Middle frontal gyrus (tissue), 1 donor: ENCODE data around the gene RAPGEF2.
"Not testable (repeated sequence)": the region's sequence is repeated elsewhere in the genome, so short reads cannot be mapped to it uniquely, and the experiment has no call there.

ENCODE experiments used
- DNase-seq: peaks from one replicate; pipeline ENCODE4 v3.0.0-alpha.2; 2015; ENCODE audit warnings: low spot score; ENCODE audit errors: extremely low spot score

RAPGEF2 gene

GRCh38 chr4:159366966-159367780 lies 264.3 kb downstream of the RAPGEF2 start:
- DNase-seq = no peak

GRCh38 chr4:159367781-159368080 lies 264.9 kb downstream of the RAPGEF2 start:
- no peak for DNase-seq

GRCh38 chr4:159368320-159368719 lies 265.4 kb downstream of the RAPGEF2 start:
- no peak for DNase-seq

DNA sequence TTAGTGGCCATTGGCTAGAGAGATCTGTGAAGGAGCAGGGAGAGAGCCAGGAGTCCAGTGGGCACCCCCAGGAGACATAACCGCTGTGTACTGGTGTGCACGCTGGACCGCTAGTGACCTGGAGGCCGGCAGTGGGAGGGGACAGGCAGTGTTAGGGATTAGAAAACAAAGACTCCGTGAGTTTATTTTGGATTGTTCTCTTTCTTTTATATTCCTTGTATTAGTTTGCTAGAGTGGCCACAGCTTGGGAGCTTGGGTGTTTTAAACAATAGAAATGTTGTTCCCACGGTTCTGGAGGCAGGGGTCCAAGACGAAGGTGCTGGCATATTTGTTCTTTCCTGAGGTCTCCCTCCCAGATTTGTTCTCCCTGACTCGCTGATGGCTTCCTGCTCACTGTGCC lies 266.4 kb downstream of the RAPGEF2 start:
- DNase-seq = no peak

DNA sequence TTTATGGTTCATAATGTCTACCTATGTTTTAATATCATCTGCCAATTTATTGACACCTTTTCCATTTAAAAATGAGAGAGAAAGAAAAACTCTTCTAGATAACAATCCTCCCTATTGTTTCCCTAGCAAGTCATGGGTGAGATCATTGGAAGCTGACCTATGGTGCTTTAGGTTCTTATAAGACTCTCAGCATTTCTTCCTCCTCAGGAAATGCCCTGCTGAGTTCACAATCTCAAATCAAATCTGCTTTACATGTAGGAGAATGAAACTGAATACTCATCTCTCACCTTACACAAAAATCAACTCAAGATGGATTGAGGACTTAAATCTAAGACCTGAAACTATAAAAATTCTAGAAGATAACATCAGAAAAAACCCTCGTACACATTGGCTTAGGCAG lies 267.4 kb downstream of the RAPGEF2 start:
- DNase-seq = no peak

- DNase-seq = no peak
Observed at GRCh38 chr4:159374749-159375530, 272.1 kb downstream of the RAPGEF2 start.

- no peak for DNase-seq
Observed at GRCh38 chr4:159376289-159376688, 273.4 kb downstream of the RAPGEF2 start.

GRCh38 chr4:159378056-159378616 lies 275.3 kb downstream of the RAPGEF2 start:
- no peak for DNase-seq

- DNase-seq = not testable (repeated sequence)
Observed at GRCh38 chr4:159379064-159379463, 276.2 kb downstream of the RAPGEF2 start.

DNA sequence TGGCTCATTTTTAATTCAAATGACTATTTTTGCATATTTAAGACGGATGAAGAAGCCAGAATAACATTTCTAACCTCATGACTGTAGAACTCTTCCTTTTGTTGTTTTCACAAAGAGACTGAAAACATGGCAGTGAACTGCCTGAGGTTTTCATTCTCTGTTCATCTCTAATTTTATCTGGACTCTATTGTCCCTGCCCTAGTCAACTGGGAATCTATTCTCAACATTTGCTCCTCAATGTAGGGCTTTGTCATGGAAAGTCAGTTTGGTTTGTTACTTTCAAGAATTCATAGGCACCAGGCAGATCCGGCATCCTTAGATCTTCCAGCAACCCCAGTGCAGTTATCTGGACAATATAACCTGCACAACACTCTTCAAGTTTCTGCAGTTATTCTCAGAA lies 277.0 kb downstream of the RAPGEF2 start:
- DNase-seq = no peak

- DNase-seq = no peak
Observed at GRCh38 chr4:159382856-159383561, 280.1 kb downstream of the RAPGEF2 start.

DNA sequence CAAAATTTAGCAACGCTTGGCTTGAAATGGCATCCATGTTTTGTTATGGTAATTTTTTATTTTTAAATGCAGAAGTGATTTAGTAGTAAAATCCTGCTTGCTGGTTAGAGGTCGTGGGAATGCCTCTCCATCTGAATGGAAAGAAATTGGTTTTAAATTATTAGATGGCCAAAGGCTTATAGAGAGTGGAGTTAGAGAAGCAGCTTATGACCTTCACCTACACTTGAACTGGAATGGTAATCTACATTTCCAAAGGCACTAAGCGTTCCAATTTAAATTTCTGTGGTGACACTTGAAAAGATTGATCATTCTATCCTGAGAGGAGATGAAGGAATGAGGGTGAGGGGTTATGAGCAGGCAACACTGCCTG lies 280.7 kb downstream of the RAPGEF2 start:
- DNase-seq = no peak

DNA sequence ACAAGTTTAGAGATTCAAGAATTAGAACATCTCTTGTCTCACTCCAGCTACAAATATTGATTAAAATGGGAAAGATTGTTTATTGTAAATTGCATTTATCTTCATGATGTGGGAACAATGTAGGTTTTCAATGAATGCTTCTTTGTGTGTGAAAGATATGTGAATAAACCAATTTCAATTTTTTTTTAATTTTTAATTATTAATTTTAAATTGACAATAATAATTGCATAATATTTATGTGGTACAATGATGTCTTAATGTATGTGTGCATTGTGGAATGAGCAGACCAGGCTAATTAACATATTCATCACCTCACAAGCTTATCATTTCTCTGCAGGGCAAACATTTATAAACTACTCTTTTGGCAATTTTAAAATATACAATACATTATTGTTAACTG lies 281.1 kb downstream of the RAPGEF2 start:
- no peak for DNase-seq

DNA sequence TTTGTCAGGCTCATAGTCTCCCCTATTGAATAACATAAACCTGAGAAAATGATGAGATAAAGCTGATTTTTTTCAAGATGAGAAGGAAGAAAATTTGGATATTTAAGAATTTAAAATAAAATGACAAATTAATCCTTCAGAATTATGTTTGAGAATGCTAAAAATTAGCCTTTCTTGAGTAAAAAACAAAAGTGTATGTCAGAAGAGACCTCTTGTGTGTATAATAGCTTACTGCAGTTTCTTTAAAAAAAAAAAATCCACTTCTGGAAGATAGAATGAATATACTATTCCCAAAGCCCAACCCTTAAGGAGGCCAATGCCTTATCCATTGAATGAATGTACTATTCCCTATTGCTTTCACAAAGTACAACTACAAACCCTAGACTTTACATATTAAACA lies 281.8 kb downstream of the RAPGEF2 start:
- no peak for DNase-seq

GRCh38 chr4:159386620-159387019 lies 283.7 kb downstream of the RAPGEF2 start:
- no peak for DNase-seq

GRCh38 chr4:159389756-159390155 lies 286.9 kb downstream of the RAPGEF2 start:
- no peak for DNase-seq

- DNase-seq = no peak
Observed at GRCh38 chr4:159390648-159391047, 287.8 kb downstream of the RAPGEF2 start.

GRCh38 chr4:159395693-159396092 lies 292.8 kb downstream of the RAPGEF2 start:
- DNase-seq = no peak

- DNase-seq = no peak
Observed at GRCh38 chr4:159396151-159396550, 293.3 kb downstream of the RAPGEF2 start.

DNA sequence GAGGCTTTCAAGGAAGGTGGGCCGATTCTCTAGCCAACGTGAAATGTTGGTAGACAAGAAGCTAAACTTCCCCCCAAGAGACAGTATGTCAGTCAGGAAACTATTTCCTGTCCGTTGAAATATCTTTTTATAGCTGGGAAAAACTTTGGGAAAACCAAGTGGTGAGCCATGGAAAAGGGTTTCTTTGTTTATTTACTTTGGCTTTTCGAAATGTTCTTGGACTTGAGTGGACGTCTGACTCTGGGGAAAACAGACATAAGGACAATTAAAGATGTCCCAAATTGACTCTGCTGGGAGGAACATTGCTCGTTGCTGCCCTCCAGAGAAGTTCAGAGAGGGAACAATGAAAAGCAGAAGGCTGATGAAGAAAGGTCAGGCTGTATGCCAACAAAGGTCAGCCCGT lies 295.4 kb downstream of the RAPGEF2 start:
- no peak for DNase-seq

GRCh38 chr4:159400558-159401225 lies 297.8 kb downstream of the RAPGEF2 start:
- DNase-seq = peak; percentile 58
